ENCODE results near the gene STARD13. TPM values are rescaled to one million over a fixed set of nuclear protein-coding genes. Genes with fewer than 3 reads are reported as not detected.

STARD13 gene
- total RNA-seq, 1 experiment from 2014 or later = 26.6 TPM

GRCh38 chr13:33100886-33101285 lies 184.7 kb downstream of the STARD13 start:
- ATAC-seq = no peak
- no peak for DNase-seq
- no peaks in the 10 kb centered on the region for H3F3A ChIP-seq (ENCODE audit: low read length, unreplicated experiment)
- H3K4me2 ChIP-seq (ENCODE audit: low read length) = no peak overlapping the region
- ChIA-PET POLR2A (ENCODE audit: unreplicated experiment) (no interaction called here), CTCF (no interaction called here)
- H3K9ac ChIP-seq (ENCODE audit: low read length) = no peak overlapping the region
- BruUV-seq (replicated peaks) = no TSS peak
- no peaks in the 10 kb centered on the region for H3K9me2 ChIP-seq (replicated peaks; ENCODE audit: low read length)
- H3K36me3 ChIP-seq (ENCODE audit: low read depth, low read length) = peaks cover 6% of the 10 kb centered on the region
- H3K4me1 ChIP-seq (ENCODE audit: insufficient read depth, low read length) = no peaks in the 10 kb centered on the region
- H3K4me3 ChIP-seq (ENCODE audit: low read length) = no peak overlapping the region
- no peak overlapping the region for H2AFZ ChIP-seq (ENCODE audit: low read length)
- intact Hi-C loops (cut with micrococcal nuclease) = no loop called here
- H3K27ac ChIP-seq (ENCODE audit: low read length) = no peak overlapping the region
- H3K9me3 ChIP-seq (ENCODE audit: low read length) = no peaks in the 10 kb centered on the region
- no peaks in the 10 kb centered on the region for H4K20me1 ChIP-seq (ENCODE audit: low read length)
- TF ChIP-seq EZH2 (IDR thresholded peaks at IDR 0.05; ENCODE audit: low read length, unreplicated experiment) (no peak), EZH2phosphoT487 (IDR thresholded peaks at IDR 0.05; ENCODE audit: borderline replicate concordance, low read length) (no peak), CTCF (conservative IDR thresholded peaks at IDR 0.05; ENCODE audit: low read depth, low read length) (no peak)
- H3K27me3 ChIP-seq (ENCODE audit: low read length) = no peaks in the 10 kb centered on the region
- H3K79me2 ChIP-seq (ENCODE audit: low read length) = no peaks in the 10 kb centered on the region

GRCh38 chr13:33099860-33100259 lies 185.7 kb downstream of the STARD13 start:
- Histone ChIP-seq H3K9me2 (replicated peaks; ENCODE audit: low read length) (no peaks in the 10 kb centered on the region), H4K20me1 (ENCODE audit: low read length) (no peaks in the 10 kb centered on the region), H3K79me2 (ENCODE audit: low read length) (no peaks in the 10 kb centered on the region), H3K27me3 (ENCODE audit: low read length) (no peaks in the 10 kb centered on the region), H3K4me3 (ENCODE audit: low read length) (no peak overlapping the region), H3F3A (ENCODE audit: low read length, unreplicated experiment) (no peaks in the 10 kb centered on the region), H3K9me3 (ENCODE audit: low read length) (no peaks in the 10 kb centered on the region), H3K36me3 (ENCODE audit: low read depth, low read length) (peaks cover 3% of the 10 kb centered on the region), H3K27ac (ENCODE audit: low read length) (no peak overlapping the region), H3K4me2 (ENCODE audit: low read length) (no peak overlapping the region), H3K4me1 (ENCODE audit: insufficient read depth, low read length) (no peaks in the 10 kb centered on the region), H3K9ac (ENCODE audit: low read length) (no peak overlapping the region), H2AFZ (ENCODE audit: low read length) (no peak overlapping the region)
- ATAC-seq = no peak
- intact Hi-C loops (cut with micrococcal nuclease) = no loop called here
- ChIA-PET POLR2A (ENCODE audit: unreplicated experiment) (no interaction called here), CTCF (no interaction called here)
- no peak for DNase-seq
- TF ChIP-seq EZH2 (IDR thresholded peaks at IDR 0.05; ENCODE audit: low read length, unreplicated experiment) (no peak), EZH2phosphoT487 (IDR thresholded peaks at IDR 0.05; ENCODE audit: borderline replicate concordance, low read length) (no peak), CTCF (conservative IDR thresholded peaks at IDR 0.05; ENCODE audit: low read depth, low read length) (no peak)
- no TSS peak for BruUV-seq (replicated peaks)

GRCh38 chr13:33096886-33097605 lies 188.5 kb downstream of the STARD13 start:
- Histone ChIP-seq H4K20me1 (ENCODE audit: low read length) (no peaks in the 10 kb centered on the region), H3K27ac (ENCODE audit: low read length) (no peak overlapping the region), H3K9me3 (ENCODE audit: low read length) (no peaks in the 10 kb centered on the region), H3K9ac (ENCODE audit: low read length) (no peak overlapping the region), H3K4me3 (ENCODE audit: low read length) (no peak overlapping the region), H3K4me1 (ENCODE audit: insufficient read depth, low read length) (0 out of 2 replicates have a peak, but pooled peaks cover 4% of the 10 kb centered on the region), H3F3A (ENCODE audit: low read length, unreplicated experiment) (no peaks in the 10 kb centered on the region), H3K36me3 (ENCODE audit: low read depth, low read length) (no peaks in the 10 kb centered on the region), H3K9me2 (replicated peaks; ENCODE audit: low read length) (no peaks in the 10 kb centered on the region), H3K4me2 (ENCODE audit: low read length) (no peak overlapping the region), H3K27me3 (ENCODE audit: low read length) (no peaks in the 10 kb centered on the region), H2AFZ (ENCODE audit: low read length) (no peak overlapping the region), H3K79me2 (ENCODE audit: low read length) (no peaks in the 10 kb centered on the region)
- POLR2A ChIA-PET (ENCODE audit: unreplicated experiment) = no interaction called here
- TF ChIP-seq EZH2phosphoT487 (IDR thresholded peaks at IDR 0.05; ENCODE audit: borderline replicate concordance, low read length) = no peak
- no peak for TF ChIP-seq EZH2 (IDR thresholded peaks at IDR 0.05; ENCODE audit: low read length, unreplicated experiment)
- TF ChIP-seq CTCF (conservative IDR thresholded peaks at IDR 0.05; ENCODE audit: low read depth, low read length) = no peak
- intact Hi-C loops (cut with micrococcal nuclease) = no loop called here
- CTCF ChIA-PET = interaction anchor here (0.7 kb wide), 1 partner anchor 72 kb away, joined by 3 read pairs; no protein-coding TSS in a partner anchor
- ATAC-seq = no peak
- DNase-seq = no peak
- no TSS peak for BruUV-seq (replicated peaks)
